Esophagus muscularis mucosa (tissue), 3 donors: ENCODE measurements around the gene FUCA1.

ENCODE experiments used
- CTCF ChIP-seq, 3 experiments: fragments of 200-600 bp in 2 of 3; fragments of 450-650 bp in 1 of 3; sonication (generic) in 2 of 3; IDR thresholded peaks; one replicate each; pipeline ENCODE4 v1.5.1; 2017 to 2019; ENCODE audit warnings: antibody characterized with exemption in 3 of 3, mild to moderate bottlenecking in 2 of 3, moderate library complexity in 1 of 3
- POLR2A ChIP-seq: fragments of 450-650 bp; IDR thresholded peaks from one replicate; pipeline ENCODE4 v1.6.1; 2017; ENCODE audit warnings: antibody characterized with exemption, moderate library complexity, mild to moderate bottlenecking, low read depth
- POLR2AphosphoS5 ChIP-seq, 2 donors: sonication (generic); formaldehyde crosslinking; IDR thresholded peaks; one replicate each; pipeline ENCODE4 v1.6.1; 2017; ENCODE audit warnings: antibody characterized with exemption in 2 of 2

GRCh38 chr1:23882746-23883145, 14.7 kb upstream of the FUCA1 start:
- TF ChIP-seq POLR2AphosphoS5 (IDR thresholded peaks at IDR 0.05), result no peak
- no peak for TF ChIP-seq CTCF (IDR thresholded peaks at IDR 0.05)
- TF ChIP-seq POLR2A, result no peak
